Measurements from ENCODE around the gene EMX2.

DNA sequence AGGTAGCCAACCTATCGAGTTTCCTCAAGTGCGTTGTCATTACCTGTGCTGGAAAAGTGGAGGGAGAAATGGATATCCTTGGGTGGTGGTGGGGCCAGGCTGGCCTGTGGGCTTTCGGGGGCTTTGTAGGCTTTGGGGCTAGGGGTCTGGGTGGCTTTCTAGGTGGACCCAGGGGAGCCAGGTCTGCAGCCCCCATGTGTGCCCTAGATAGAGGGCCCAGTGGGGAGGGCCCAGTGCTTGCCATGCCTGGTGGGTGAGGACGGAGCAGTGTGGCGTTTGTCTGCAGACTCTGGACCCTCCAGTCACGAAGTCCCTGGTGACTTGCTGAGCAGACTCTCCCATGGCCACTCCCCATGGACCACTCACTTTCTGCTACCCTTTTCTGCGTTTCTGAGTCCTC lies 19.7 kb downstream of the EMX2 start:
- TF ChIP-seq, protein P1, sequence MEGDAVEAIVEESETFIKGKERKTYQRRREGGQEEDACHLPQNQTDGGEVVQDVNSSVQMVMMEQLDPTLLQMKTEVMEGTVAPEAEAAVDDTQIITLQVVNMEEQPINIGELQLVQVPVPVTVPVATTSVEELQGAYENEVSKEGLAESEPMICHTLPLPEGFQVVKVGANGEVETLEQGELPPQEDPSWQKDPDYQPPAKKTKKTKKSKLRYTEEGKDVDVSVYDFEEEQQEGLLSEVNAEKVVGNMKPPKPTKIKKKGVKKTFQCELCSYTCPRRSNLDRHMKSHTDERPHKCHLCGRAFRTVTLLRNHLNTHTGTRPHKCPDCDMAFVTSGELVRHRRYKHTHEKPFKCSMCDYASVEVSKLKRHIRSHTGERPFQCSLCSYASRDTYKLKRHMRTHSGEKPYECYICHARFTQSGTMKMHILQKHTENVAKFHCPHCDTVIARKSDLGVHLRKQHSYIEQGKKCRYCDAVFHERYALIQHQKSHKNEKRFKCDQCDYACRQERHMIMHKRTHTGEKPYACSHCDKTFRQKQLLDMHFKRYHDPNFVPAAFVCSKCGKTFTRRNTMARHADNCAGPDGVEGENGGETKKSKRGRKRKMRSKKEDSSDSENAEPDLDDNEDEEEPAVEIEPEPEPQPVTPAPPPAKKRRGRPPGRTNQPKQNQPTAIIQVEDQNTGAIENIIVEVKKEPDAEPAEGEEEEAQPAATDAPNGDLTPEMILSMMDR (conservative IDR thresholded peaks at IDR 0.05; ENCODE audit: low read depth, low read length) = no peak
- no peak for TF ChIP-seq EZH2 (IDR thresholded peaks at IDR 0.05; ENCODE audit: borderline replicate concordance, low read depth, low read length, poor library complexity, severe bottlenecking)
